Measurements from ENCODE around the gene PFKM. TPM values are rescaled to one million over a fixed set of nuclear protein-coding genes. Genes with fewer than 3 reads are reported as not detected.

PFKM gene
- total and polyA plus RNA-seq, 9 of the 15 experiments (the other 6 are each of a cell fraction or from before 2014, with no cell fraction given), result 16.5 to 39.9 (median 31.7) TPM

GRCh38 chr12:48119078-48119833 is at the start of gene PFKM (continued):
- TF ChIP-seq, protein P1, sequence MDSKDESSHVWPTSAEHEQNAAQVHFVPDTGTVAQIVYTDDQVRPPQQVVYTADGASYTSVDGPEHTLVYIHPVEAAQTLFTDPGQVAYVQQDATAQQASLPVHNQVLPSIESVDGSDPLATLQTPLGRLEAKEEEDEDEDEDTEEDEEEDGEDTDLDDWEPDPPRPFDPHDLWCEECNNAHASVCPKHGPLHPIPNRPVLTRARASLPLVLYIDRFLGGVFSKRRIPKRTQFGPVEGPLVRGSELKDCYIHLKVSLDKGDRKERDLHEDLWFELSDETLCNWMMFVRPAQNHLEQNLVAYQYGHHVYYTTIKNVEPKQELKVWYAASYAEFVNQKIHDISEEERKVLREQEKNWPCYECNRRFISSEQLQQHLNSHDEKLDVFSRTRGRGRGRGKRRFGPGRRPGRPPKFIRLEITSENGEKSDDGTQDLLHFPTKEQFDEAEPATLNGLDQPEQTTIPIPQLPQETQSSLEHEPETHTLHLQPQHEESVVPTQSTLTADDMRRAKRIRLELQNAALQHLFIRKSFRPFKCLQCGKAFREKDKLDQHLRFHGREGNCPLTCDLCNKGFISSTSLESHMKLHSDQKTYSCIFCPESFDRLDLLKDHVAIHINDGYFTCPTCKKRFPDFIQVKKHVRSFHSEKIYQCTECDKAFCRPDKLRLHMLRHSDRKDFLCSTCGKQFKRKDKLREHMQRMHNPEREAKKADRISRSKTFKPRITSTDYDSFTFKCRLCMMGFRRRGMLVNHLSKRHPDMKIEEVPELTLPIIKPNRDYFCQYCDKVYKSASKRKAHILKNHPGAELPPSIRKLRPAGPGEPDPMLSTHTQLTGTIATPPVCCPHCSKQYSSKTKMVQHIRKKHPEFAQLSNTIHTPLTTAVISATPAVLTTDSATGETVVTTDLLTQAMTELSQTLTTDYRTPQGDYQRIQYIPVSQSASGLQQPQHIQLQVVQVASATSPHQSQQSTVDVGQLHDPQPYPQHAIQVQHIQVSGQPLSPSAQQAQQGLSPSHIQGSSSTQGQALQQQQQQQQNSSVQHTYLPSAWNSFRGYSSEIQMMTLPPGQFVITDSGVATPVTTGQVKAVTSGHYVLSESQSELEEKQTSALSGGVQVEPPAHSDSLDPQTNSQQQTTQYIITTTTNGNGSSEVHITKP (IDR thresholded peaks at IDR 0.05; ENCODE audit: partially characterized antibody), result peak; percentile 60
- no peak for TF ChIP-seq TFAM (CRISPR knock-in tag; conservative IDR thresholded peaks at IDR 0.05)
- no peak for TF ChIP-seq HNRNPLL (IDR thresholded peaks at IDR 0.05; ENCODE audit: low read depth, low read length, poor library complexity, severe bottlenecking)
- peak; percentile 57; the same call in 1 of the 2 replicates for TF ChIP-seq PKNOX1 (IDR thresholded peaks at IDR 0.05)
- TF ChIP-seq PCBP1 (IDR thresholded peaks at IDR 0.05; ENCODE audit: low read depth, low read length, poor library complexity, severe bottlenecking), result no peak
- TF ChIP-seq, protein P2, sequence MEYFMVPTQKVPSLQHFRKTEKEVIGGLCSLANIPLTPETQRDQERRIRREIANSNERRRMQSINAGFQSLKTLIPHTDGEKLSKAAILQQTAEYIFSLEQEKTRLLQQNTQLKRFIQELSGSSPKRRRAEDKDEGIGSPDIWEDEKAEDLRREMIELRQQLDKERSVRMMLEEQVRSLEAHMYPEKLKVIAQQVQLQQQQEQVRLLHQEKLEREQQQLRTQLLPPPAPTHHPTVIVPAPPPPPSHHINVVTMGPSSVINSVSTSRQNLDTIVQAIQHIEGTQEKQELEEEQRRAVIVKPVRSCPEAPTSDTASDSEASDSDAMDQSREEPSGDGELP (CRISPR knock-in tag; IDR thresholded peaks at IDR 0.05; ENCODE audit: borderline replicate concordance), result peak; percentile 70
- TF ChIP-seq ATF1 (CRISPR knock-in tag; IDR thresholded peaks at IDR 0.05), result no peak
- TF ChIP-seq ATF1 (tag; IDR thresholded peaks at IDR 0.05), result no peak
- peak; percentile 36; the same call in 1 of the 2 replicates for TF ChIP-seq PHF8 (IDR thresholded peaks at IDR 0.05; ENCODE audit: borderline replicate concordance, low read length)
- TF ChIP-seq HMG20B (CRISPR knock-in tag; IDR thresholded peaks at IDR 0.05), result no peak
- peak; percentile 40; the same call in 1 of the 2 replicates for TF ChIP-seq CXXC5 (CRISPR knock-in tag; IDR thresholded peaks at IDR 0.05)
- peak; percentile 81; the same call in 1 of the 2 replicates for TF ChIP-seq HBP1 (CRISPR knock-in tag; IDR thresholded peaks at IDR 0.05)
- TF ChIP-seq CREB1 (IDR thresholded peaks at IDR 0.05), result 0 out of 2 replicates have a peak, but pooled peaks have one; percentile 18
- 0 out of 2 replicates have a peak, but pooled peaks have one; percentile 34 for TF ChIP-seq CREB1 (CRISPR knock-in tag; IDR thresholded peaks at IDR 0.05)
